Body of pancreas (tissue), 4 donors: ENCODE measurements around the gene SFPQ. TPM values are rescaled to one million over a fixed set of nuclear protein-coding genes. Genes with fewer than 3 reads are reported as not detected.
A peak's percentile ranks its signal among the peaks of the same experiment; 100 is the strongest.

ENCODE experiments used
- ATAC-seq: fragments of 150-250 bp; one replicate; pipeline ENCODE4 v1.9.1; 2016
- DNase-seq, 4 donors: peaks; one replicate each; pipeline ENCODE4 v3.0.0-alpha.2; 2019
- H3K27ac ChIP-seq, 4 donors: fragments of 200-600 bp; sonication (generic); 1 replicate in 3 of 4; 2 replicates in 1 of 4; pipeline versions ENCODE4 v1.5.1 to v1.6.1; 2016 to 2019; ENCODE audit warnings: mild to moderate bottlenecking in 1 of 4, mixed read lengths in 1 of 4, moderate library complexity in 1 of 4
- H3K27me3 ChIP-seq, 2 donors: fragments of 200-600 bp; sonication (generic); one replicate each; pipeline ENCODE4 v1.6.0; 2016; ENCODE audit warnings: mild to moderate bottlenecking in 1 of 2
- H3K36me3 ChIP-seq, 2 donors: fragments of 200-600 bp; sonication (generic); replicated peaks in 1 of 2; 2 replicates each; pipeline ENCODE4 v1.5.1; 2016; ENCODE audit warnings: low read depth in 2 of 2; ENCODE audit not compliant: insufficient read depth in 1 of 2
- H3K4me1 ChIP-seq: fragments of 200-600 bp; sonication (generic); one replicate; pipeline ENCODE4 v1.6.0; 2016
- H3K4me3 ChIP-seq, 2 donors: fragments of 200-600 bp; sonication (generic); 1 replicate in 1 of 2; 2 replicates in 1 of 2; pipeline ENCODE4 v1.5.1; 2016 to 2019
- H3K9me3 ChIP-seq, 3 donors: fragments of 200-600 bp; sonication (generic); 1 replicate in 2 of 3; 2 replicates in 1 of 3; pipeline ENCODE4 v1.5.1; 2016
- CTCF ChIP-seq, 7 experiments: fragments of 450-650 bp in 4 of 7; fragments of 200-600 bp in 3 of 7; sonication (generic) in 3 of 7; IDR thresholded peaks; one replicate each; pipeline ENCODE4 v1.5.1; 2016 to 2019; ENCODE audit warnings: antibody characterized with exemption in 7 of 7
- POLR2A ChIP-seq, 3 donors: fragments of 450-650 bp; IDR thresholded peaks; one replicate each; pipeline ENCODE4 v1.6.1; 2016; ENCODE audit warnings: antibody characterized with exemption in 3 of 3, mild to moderate bottlenecking in 2 of 3
- WGBS, 2 donors: methylation state at CpG; one replicate each; pipeline ENCODE4 v1.1.5; 2017; 5-methylcytosine and 5-hydroxymethylcytosine counted together
- intact Hi-C: fragments of 100-400 bp; cut with DNase I; formaldehyde crosslinking; loops from one replicate; pipeline ENCODE4 v1.15.1; 2023
- total RNA-seq, 2 donors: library from RNA; depleted of rRNA; stranded (reverse); fragments of >200 nt; gene quantifications; one replicate each; pipeline ENCODE4 v1.1.0, GENCODE V29; 2016

The SFPQ gene
- total RNA-seq, 2 donors from 2014 or later, result 163 to 170 TPM

- peaks cover 28 to 51% of the 10 kb centered on the region in 2 donors for H3K36me3 ChIP-seq
- no peak for TF ChIP-seq CTCF (IDR thresholded peaks at IDR 0.05)
- no peak for TF ChIP-seq POLR2A (IDR thresholded peaks at IDR 0.05)
- H3K27ac ChIP-seq, result peak overlapping the region in 1 of 4 donors; percentile 17
- DNase-seq (no peak), ATAC-seq (no peak)
- H3K9me3 ChIP-seq, result no peaks in the 10 kb centered on the region
- H3K4me1 ChIP-seq, result peaks cover 58% of the 10 kb centered on the region
- 65 to 68% methylated on average over 7 of the region's 7 CpGs for WGBS, 2 donors
- no peaks in the 10 kb centered on the region for H3K27me3 ChIP-seq
- intact Hi-C loops, result no loop called here
- H3K4me3 ChIP-seq, result no peak overlapping the region
These were observed 5.1 kb downstream of the SFPQ start for GRCh38 chr1:35187816-35188342.

GRCh38 chr1:35186239-35186638 is 6.7 kb downstream of the SFPQ start:
- Histone ChIP-seq H3K4me1 (peaks cover 68% of the 10 kb centered on the region), H3K9me3 (no peaks in the 10 kb centered on the region), H3K4me3 (no peak overlapping the region), H3K36me3 (peaks cover 32 to 53% of the 10 kb centered on the region in 2 donors), H3K27ac (no peak overlapping the region), H3K27me3 (no peaks in the 10 kb centered on the region)
- DNase-seq (no peak), ATAC-seq (no peak)
- TF ChIP-seq POLR2A (IDR thresholded peaks at IDR 0.05) (no peak), CTCF (IDR thresholded peaks at IDR 0.05) (no peak)
- intact Hi-C loops, result no loop called here
- 42 to 57% methylated on average over 4 of the region's 4 CpGs for WGBS, 2 donors

GRCh38 chr1:35185200-35185599 is 7.7 kb downstream of the SFPQ start:
- Histone ChIP-seq H3K27ac (no peak overlapping the region), H3K4me3 (no peak overlapping the region), H3K4me1 (peaks cover 66% of the 10 kb centered on the region), H3K9me3 (no peaks in the 10 kb centered on the region), H3K36me3 (peaks cover 32 to 60% of the 10 kb centered on the region in 2 donors), H3K27me3 (no peaks in the 10 kb centered on the region)
- intact Hi-C loops, result no loop called here
- no peak for DNase-seq
- ATAC-seq, result no peak
- no peak for TF ChIP-seq POLR2A (IDR thresholded peaks at IDR 0.05)
- no peak for TF ChIP-seq CTCF (IDR thresholded peaks at IDR 0.05)
- 67 to 73% methylated on average over 5 of the region's 5 CpGs for WGBS, 2 donors

GRCh38 chr1:35184495-35185199 is 8.3 kb downstream of the SFPQ start:
- H3K9me3 ChIP-seq, result no peaks in the 10 kb centered on the region
- no peak for TF ChIP-seq CTCF (IDR thresholded peaks at IDR 0.05)
- TF ChIP-seq POLR2A (IDR thresholded peaks at IDR 0.05), result no peak
- H3K27me3 ChIP-seq, result no peaks in the 10 kb centered on the region
- DNase-seq (no peak), ATAC-seq (no peak)
- H3K4me3 ChIP-seq, result no peak overlapping the region
- H3K27ac ChIP-seq, result no peak overlapping the region
- 76 to 77% methylated on average over 12 of the region's 12 CpGs for WGBS, 2 donors
- intact Hi-C loops, result no loop called here
- H3K4me1 ChIP-seq, result peaks cover 66% of the 10 kb centered on the region
- H3K36me3 ChIP-seq, result peaks cover 27 to 55% of the 10 kb centered on the region in 2 donors
